ENCODE data around the gene SH3RF3.

- TF ChIP-seq POLR2AphosphoS5 (IDR thresholded peaks at IDR 0.05; ENCODE audit: low read depth, low read length) (no peak), CTCF (IDR thresholded peaks at IDR 0.05) (no peak), SIN3A (IDR thresholded peaks at IDR 0.05; ENCODE audit: borderline replicate concordance, insufficient read depth, low read depth, low read length) (no peak)
These were observed 19.2 kb downstream of the SH3RF3 start for GRCh38 chr2:109148117-109148746.

Measured in Panc1 (cell line).